ENCODE results near the gene DRG2. TPM values are rescaled to one million over a fixed set of nuclear protein-coding genes. Genes with fewer than 3 reads are reported as not detected.

Gene DRG2
- total and polyA plus RNA-seq, 5 donors, result 20.1 to 22.3 (median 21.7) TPM

Other genes with a start within 250 kb of the DRG2 start
- gene TOM1L2, start 115.5 kb upstream of the DRG2 start, total RNA-seq, result 100 to 1,000 TPM; 196 to 248 (median 227) TPM
- gene TOM1L2, start 115.5 kb upstream of the DRG2 start, polyA plus RNA-seq, result 176 TPM
- 1 to 10 TPM; 1.4 to 3.2 (median 2.3) TPM for gene DRC3, start 115.1 kb upstream of the DRG2 start, total RNA-seq
- 1.5 TPM for gene DRC3, start 115.1 kb upstream of the DRG2 start, polyA plus RNA-seq
- 10 to 100 TPM; 22.0 to 31.6 (median 29.3) TPM for gene ATPAF2, start 48.8 kb upstream of the DRG2 start, total RNA-seq
- gene ATPAF2, start 48.8 kb upstream of the DRG2 start, polyA plus RNA-seq, result 33.6 TPM
- 10 to 100 TPM; 13.8 to 20.7 (median 15.5) TPM for gene GID4, start 48.5 kb upstream of the DRG2 start, total RNA-seq
- gene GID4, start 48.5 kb upstream of the DRG2 start, polyA plus RNA-seq, result 8.1 TPM
- gene MYO15A, start 20.8 kb downstream of the DRG2 start, total RNA-seq, result under 1 TPM; 0.34 to 0.67 (median 0.53) TPM
- 0.63 TPM for gene MYO15A, start 20.8 kb downstream of the DRG2 start, polyA plus RNA-seq
- 100 to 1,000 TPM; 180 to 195 (median 185) TPM for gene ALKBH5, start 95.9 kb downstream of the DRG2 start, total RNA-seq
- gene ALKBH5, start 95.9 kb downstream of the DRG2 start, polyA plus RNA-seq, result 112 TPM
- gene LLGL1, start 137.7 kb downstream of the DRG2 start, total RNA-seq, result 10 to 100 TPM; 11.2 to 13.9 (median 12.6) TPM
- gene LLGL1, start 137.7 kb downstream of the DRG2 start, polyA plus RNA-seq, result 8.6 TPM
- gene FLII, start 170.8 kb downstream of the DRG2 start, total RNA-seq, result 100 to 1,000 TPM; 176 to 217 (median 194) TPM
- gene FLII, start 170.8 kb downstream of the DRG2 start, polyA plus RNA-seq, result 166 TPM
- gene MIEF2, start 172.7 kb downstream of the DRG2 start, total RNA-seq, result 10 to 100 TPM; 17.6 to 20.7 (median 19.6) TPM
- gene MIEF2, start 172.7 kb downstream of the DRG2 start, polyA plus RNA-seq, result 13.1 TPM
- 10 to 100 TPM; 10.6 to 14.9 (median 12.7) TPM for gene TOP3A, start 227.0 kb downstream of the DRG2 start, total RNA-seq
- 8.9 TPM for gene TOP3A, start 227.0 kb downstream of the DRG2 start, polyA plus RNA-seq
- gene SMCR8, start 227.3 kb downstream of the DRG2 start, total RNA-seq, result 10 to 100 TPM; 10.7 to 13.3 (median 11.7) TPM
- 5.3 TPM for gene SMCR8, start 227.3 kb downstream of the DRG2 start, polyA plus RNA-seq

Measured in right cardiac atrium (tissue), 5 donors.